Suprapubic skin (tissue), 4 donors: ENCODE data around the gene TMCC2.

Source experiments
- EP300 ChIP-seq: sonication (generic); formaldehyde crosslinking; IDR thresholded peaks from one replicate; pipeline ENCODE4 v1.6.1; 2017; ENCODE audit warnings: antibody characterized with exemption
- POLR2A ChIP-seq, 2 donors: fragments of 450-650 bp; IDR thresholded peaks; one replicate each; pipeline ENCODE4 v1.6.1; 2017; ENCODE audit warnings: antibody characterized with exemption in 2 of 2, mild to moderate bottlenecking in 2 of 2, moderate library complexity in 2 of 2
- POLR2AphosphoS5 ChIP-seq, 3 donors: sonication (generic); formaldehyde crosslinking; IDR thresholded peaks; one replicate each; pipeline ENCODE4 v1.6.1; 2017; ENCODE audit warnings: antibody characterized with exemption in 3 of 3
- TF ChIP-seq, protein P1 (sequence below), 2 donors: fragments of 200-600 bp in 1 of 2; fragments of 450-650 bp in 1 of 2; sonication (generic) in 1 of 2; IDR thresholded peaks; one replicate each; pipeline ENCODE4 v1.5.1; 2016 to 2019; ENCODE audit warnings: antibody characterized with exemption in 2 of 2, mild to moderate bottlenecking in 1 of 2, moderate library complexity in 1 of 2

DNA sequence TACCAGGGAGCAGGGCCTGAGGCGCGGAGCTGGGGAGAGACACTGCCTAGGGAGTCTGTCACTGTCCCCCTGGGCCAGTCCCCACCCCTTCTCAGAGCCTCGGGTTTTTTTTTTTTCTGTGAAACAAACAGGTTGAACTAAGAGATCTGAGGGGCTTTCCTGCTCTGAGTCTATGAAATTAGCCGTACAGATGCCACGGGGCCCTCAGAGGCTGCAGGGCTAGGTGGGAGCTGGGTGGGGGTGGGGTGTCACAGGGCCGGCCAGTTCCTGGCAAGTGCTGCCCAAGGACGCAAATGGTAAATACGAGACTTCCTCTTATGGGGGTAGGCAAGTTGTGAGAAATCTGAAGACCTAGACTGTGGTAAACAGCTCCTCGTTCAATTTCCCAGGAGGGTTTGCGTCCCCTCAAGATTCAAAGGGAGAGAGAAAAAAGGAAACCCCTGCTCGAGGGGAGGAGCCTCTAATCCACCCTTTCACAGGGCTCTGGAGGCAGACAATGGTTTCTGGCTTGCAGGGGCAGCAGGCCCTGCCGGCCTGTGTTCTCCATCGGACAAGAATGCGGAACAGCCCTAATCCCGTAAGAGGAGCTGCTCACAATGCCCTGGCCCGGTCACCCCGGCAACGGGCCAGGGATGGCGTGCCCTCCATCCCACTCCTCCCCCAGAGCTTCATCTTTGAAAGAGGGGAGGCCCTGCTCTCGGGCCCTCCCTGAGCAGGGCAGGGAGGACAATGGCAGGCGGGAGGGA lies 86.0 kb downstream of the TMCC2 start:
- TF ChIP-seq, protein P1, sequence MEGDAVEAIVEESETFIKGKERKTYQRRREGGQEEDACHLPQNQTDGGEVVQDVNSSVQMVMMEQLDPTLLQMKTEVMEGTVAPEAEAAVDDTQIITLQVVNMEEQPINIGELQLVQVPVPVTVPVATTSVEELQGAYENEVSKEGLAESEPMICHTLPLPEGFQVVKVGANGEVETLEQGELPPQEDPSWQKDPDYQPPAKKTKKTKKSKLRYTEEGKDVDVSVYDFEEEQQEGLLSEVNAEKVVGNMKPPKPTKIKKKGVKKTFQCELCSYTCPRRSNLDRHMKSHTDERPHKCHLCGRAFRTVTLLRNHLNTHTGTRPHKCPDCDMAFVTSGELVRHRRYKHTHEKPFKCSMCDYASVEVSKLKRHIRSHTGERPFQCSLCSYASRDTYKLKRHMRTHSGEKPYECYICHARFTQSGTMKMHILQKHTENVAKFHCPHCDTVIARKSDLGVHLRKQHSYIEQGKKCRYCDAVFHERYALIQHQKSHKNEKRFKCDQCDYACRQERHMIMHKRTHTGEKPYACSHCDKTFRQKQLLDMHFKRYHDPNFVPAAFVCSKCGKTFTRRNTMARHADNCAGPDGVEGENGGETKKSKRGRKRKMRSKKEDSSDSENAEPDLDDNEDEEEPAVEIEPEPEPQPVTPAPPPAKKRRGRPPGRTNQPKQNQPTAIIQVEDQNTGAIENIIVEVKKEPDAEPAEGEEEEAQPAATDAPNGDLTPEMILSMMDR (IDR thresholded peaks at IDR 0.05), result no peak
- TF ChIP-seq POLR2AphosphoS5 (IDR thresholded peaks at IDR 0.05) (no peak), EP300 (no peak), POLR2A (IDR thresholded peaks at IDR 0.05) (no peak)
